Hepatocyte (in vitro differentiated cells): ENCODE measurements around the gene CTNND2. TPM values are rescaled to one million over a fixed set of nuclear protein-coding genes. Genes with fewer than 3 reads are reported as not detected.

Experiments used
- DNase-seq: peaks from one replicate; pipeline ENCODE4 v3.0.0-alpha.2; 2016; ENCODE audit warnings: low spot score
- H2AFZ ChIP-seq: fragments of 200-600 bp; sonication (generic); 2 replicates; pipeline ENCODE4 v1.6.0; 2016; ENCODE audit warnings: antibody characterized with exemption, mild to moderate bottlenecking
- H3K27ac ChIP-seq: fragments of 200-600 bp; sonication (generic); 2 replicates; pipeline ENCODE4 v1.5.1; 2016; ENCODE audit warnings: mild to moderate bottlenecking
- H3K27me3 ChIP-seq: fragments of 200-600 bp; sonication (generic); 2 replicates; pipeline ENCODE4 v1.6.1; 2016
- H3K36me3 ChIP-seq: fragments of 200-600 bp; sonication (generic); replicated peaks from 2 replicates; pipeline ENCODE4 v1.5.1; 2016; ENCODE audit warnings: low read depth; ENCODE audit not compliant: insufficient read depth
- H3K4me1 ChIP-seq: fragments of 200-600 bp; sonication (generic); 2 replicates; pipeline ENCODE4 v1.5.1; 2016; ENCODE audit warnings: mild to moderate bottlenecking, moderate library complexity; ENCODE audit not compliant: insufficient read depth
- H3K4me2 ChIP-seq: fragments of 200-600 bp; sonication (generic); 2 replicates; pipeline ENCODE4 v1.6.0; 2016
- H3K4me3 ChIP-seq: fragments of 200-600 bp; sonication (generic); 2 replicates; pipeline ENCODE4 v1.5.1; 2016; ENCODE audit warnings: mild to moderate bottlenecking
- H3K79me2 ChIP-seq: fragments of 200-600 bp; sonication (generic); 2 replicates; pipeline ENCODE4 v1.6.0; 2017; ENCODE audit warnings: mild to moderate bottlenecking
- H3K9me2 ChIP-seq: fragments of 200-600 bp; sonication (generic); replicated peaks from 2 replicates; pipeline ENCODE4 v1.6.0; 2017; ENCODE audit warnings: mild to moderate bottlenecking; ENCODE audit not compliant: insufficient read depth
- H3K9me3 ChIP-seq: fragments of 200-600 bp; sonication (generic); 2 replicates; pipeline ENCODE4 v1.5.1; 2016; ENCODE audit warnings: low read depth, mild to moderate bottlenecking
- H4K20me1 ChIP-seq: fragments of 200-600 bp; sonication (generic); 2 replicates; pipeline ENCODE4 v1.6.0; 2016; ENCODE audit warnings: mild to moderate bottlenecking; ENCODE audit not compliant: insufficient read depth, poor library complexity, severe bottlenecking
- EZH2 ChIP-seq: fragments of 200-600 bp; sonication (generic); IDR thresholded peaks from 2 replicates; pipeline ENCODE4 v1.6.1; 2016; ENCODE audit warnings: antibody characterized with exemption, mild to moderate bottlenecking, borderline replicate concordance
- EZH2phosphoT487 ChIP-seq: fragments of 200-600 bp; sonication (generic); IDR thresholded peaks from one replicate; pipeline ENCODE4 v1.6.1; 2018; ENCODE audit warnings: antibody characterized with exemption, mild to moderate bottlenecking, low read depth, moderate library complexity; ENCODE audit not compliant: unreplicated experiment, severe bottlenecking
- WGBS: methylation state at CpG from one replicate; pipeline ENCODE4 v1.1.6; 2016; ENCODE audit warnings: low lambda C conversion rate; ENCODE audit errors: missing lambda C conversion rate; 5-methylcytosine and 5-hydroxymethylcytosine counted together
- polyA plus RNA-seq: library from polyadenylated mRNA; unstranded; fragments of >200 nt; fragmentation: Nextera tagmentation; extraction: Ambion mirVana; gene quantifications from 2 replicates; pipeline ENCODE4 v1.2.1, GENCODE V29; 2016
- total RNA-seq: library from RNA; depleted of rRNA; stranded (reverse); fragments of >200 nt; gene quantifications from 2 replicates; pipeline ENCODE4 v1.2.3, GENCODE V29; 2014
- TF ChIP-seq, protein P1 (sequence below): fragments of 200-600 bp; sonication (generic); IDR thresholded peaks from 2 replicates; pipeline ENCODE4 v1.5.1; 2016; ENCODE audit warnings: antibody characterized with exemption, mild to moderate bottlenecking; ENCODE audit not compliant: poor library complexity

CTNND2 gene
- total and polyA plus RNA-seq, 2 experiments from 2014 or later = 27.5 to 30.3 TPM

DNA sequence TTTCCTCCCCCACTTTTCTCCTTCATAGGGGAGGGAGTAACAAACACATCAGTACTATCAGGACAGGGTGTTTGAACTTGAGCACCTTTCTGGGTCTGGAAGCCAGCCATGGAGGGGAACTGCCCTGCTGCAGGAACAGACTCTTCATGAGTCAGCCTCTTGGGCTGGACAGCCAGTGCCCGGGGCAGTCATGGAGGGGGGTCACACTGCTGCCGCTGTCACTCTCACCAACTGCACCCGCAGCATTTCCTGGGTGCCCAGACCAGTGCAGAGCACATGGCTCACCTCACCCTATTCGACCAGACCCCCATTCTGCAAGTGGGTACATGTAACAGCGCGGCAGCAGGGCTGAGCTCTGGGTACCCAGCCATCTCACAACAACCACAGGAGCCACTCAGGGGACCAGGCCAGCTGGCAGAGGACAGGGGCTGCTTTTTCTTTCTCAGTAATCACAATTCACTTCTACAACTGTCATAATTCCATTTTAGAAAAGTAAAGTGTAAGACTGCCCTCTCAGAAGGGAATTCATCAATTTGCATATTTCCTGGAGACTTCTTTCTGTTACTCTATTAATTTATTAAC, 118.4 kb downstream of the CTNND2 start:
- no peaks in the 10 kb centered on the region for H3K36me3 ChIP-seq
- no peak for DNase-seq
- H2AFZ ChIP-seq = no peak overlapping the region
- H3K79me2 ChIP-seq = no peaks in the 10 kb centered on the region
- H3K27ac ChIP-seq = no peak overlapping the region
- 95% methylated on average over 6 of the region's 6 CpGs for WGBS
- H3K4me2 ChIP-seq = no peak overlapping the region
- H3K4me1 ChIP-seq = no peaks in the 10 kb centered on the region
- no peaks in the 10 kb centered on the region for H3K27me3 ChIP-seq
- no peak overlapping the region for H3K4me3 ChIP-seq
- no peaks in the 10 kb centered on the region for H4K20me1 ChIP-seq
- H3K9me3 ChIP-seq = no peaks in the 10 kb centered on the region
- TF ChIP-seq, protein P1, sequence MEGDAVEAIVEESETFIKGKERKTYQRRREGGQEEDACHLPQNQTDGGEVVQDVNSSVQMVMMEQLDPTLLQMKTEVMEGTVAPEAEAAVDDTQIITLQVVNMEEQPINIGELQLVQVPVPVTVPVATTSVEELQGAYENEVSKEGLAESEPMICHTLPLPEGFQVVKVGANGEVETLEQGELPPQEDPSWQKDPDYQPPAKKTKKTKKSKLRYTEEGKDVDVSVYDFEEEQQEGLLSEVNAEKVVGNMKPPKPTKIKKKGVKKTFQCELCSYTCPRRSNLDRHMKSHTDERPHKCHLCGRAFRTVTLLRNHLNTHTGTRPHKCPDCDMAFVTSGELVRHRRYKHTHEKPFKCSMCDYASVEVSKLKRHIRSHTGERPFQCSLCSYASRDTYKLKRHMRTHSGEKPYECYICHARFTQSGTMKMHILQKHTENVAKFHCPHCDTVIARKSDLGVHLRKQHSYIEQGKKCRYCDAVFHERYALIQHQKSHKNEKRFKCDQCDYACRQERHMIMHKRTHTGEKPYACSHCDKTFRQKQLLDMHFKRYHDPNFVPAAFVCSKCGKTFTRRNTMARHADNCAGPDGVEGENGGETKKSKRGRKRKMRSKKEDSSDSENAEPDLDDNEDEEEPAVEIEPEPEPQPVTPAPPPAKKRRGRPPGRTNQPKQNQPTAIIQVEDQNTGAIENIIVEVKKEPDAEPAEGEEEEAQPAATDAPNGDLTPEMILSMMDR = no peak
- TF ChIP-seq EZH2 = no peak
- TF ChIP-seq EZH2phosphoT487 = no peak
- H3K9me2 ChIP-seq = no peaks in the 10 kb centered on the region

GRCh38 chr5:11780641-11781345, 123.5 kb downstream of the CTNND2 start:
- Histone ChIP-seq H2AFZ (no peak overlapping the region), H4K20me1 (no peaks in the 10 kb centered on the region), H3K4me2 (no peak overlapping the region), H3K9me3 (no peaks in the 10 kb centered on the region), H3K4me1 (no peaks in the 10 kb centered on the region), H3K27me3 (no peaks in the 10 kb centered on the region), H3K9me2 (no peaks in the 10 kb centered on the region), H3K4me3 (no peak overlapping the region), H3K36me3 (no peaks in the 10 kb centered on the region), H3K27ac (no peak overlapping the region), H3K79me2 (no peaks in the 10 kb centered on the region)
- TF ChIP-seq EZH2phosphoT487 (no peak), EZH2 (no peak)
- DNase-seq = no peak
- WGBS = 93% methylated on average over 4 of the region's 4 CpGs

GRCh38 chr5:11777096-11777495, 127.2 kb downstream of the CTNND2 start:
- H3K9me2 ChIP-seq = no peaks in the 10 kb centered on the region
- no peak overlapping the region for H3K4me3 ChIP-seq
- no peaks in the 10 kb centered on the region for H3K27me3 ChIP-seq
- no peaks in the 10 kb centered on the region for H3K9me3 ChIP-seq
- H3K36me3 ChIP-seq = no peaks in the 10 kb centered on the region
- no peak for DNase-seq
- TF ChIP-seq, protein P1 = no peak
- no peak for TF ChIP-seq EZH2
- no peak for TF ChIP-seq EZH2phosphoT487
- no peaks in the 10 kb centered on the region for H4K20me1 ChIP-seq
- H2AFZ ChIP-seq = no peak overlapping the region
- no peak overlapping the region for H3K4me2 ChIP-seq
- WGBS = 72% methylated on average over 2 of the region's 2 CpGs
- no peaks in the 10 kb centered on the region for H3K79me2 ChIP-seq
- H3K4me1 ChIP-seq = no peaks in the 10 kb centered on the region
- no peak overlapping the region for H3K27ac ChIP-seq

DNA sequence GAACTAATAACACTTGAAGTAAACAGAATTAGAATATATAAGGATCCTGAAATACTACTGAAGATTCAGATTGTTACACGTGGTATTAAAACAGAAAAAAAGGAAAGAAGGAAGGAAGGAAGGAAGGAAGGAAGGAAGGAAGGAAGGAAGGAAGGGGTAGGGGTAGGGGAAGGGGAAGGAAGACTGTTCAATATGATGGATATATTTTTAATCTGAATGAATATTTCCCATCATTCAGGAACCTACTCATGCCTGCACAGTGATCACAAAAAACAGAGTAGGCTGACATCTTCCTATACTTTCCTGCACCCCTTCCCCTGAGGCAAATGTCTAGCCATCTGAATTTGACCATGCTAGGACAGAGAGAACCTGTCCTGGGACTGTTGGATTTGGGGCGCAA, 133.9 kb downstream of the CTNND2 start:
- Histone ChIP-seq H3K4me3 (no peak overlapping the region), H4K20me1 (no peaks in the 10 kb centered on the region), H3K27me3 (no peaks in the 10 kb centered on the region), H3K79me2 (no peaks in the 10 kb centered on the region), H3K36me3 (no peaks in the 10 kb centered on the region), H2AFZ (no peak overlapping the region), H3K27ac (no peak overlapping the region), H3K4me1 (no peaks in the 10 kb centered on the region), H3K4me2 (no peak overlapping the region), H3K9me2 (no peaks in the 10 kb centered on the region), H3K9me3 (no peaks in the 10 kb centered on the region)
- TF ChIP-seq EZH2 (no peak), EZH2phosphoT487 (no peak)
- TF ChIP-seq, protein P1 = no peak
- no peak for DNase-seq
- 97% methylated on average over 2 of the region's 2 CpGs for WGBS
